Activated effector memory CD4-positive, alpha-beta T cell treated with anti-CD3 and anti-CD28 coated beads, Interleukin-2, amount 50 U/mL, for 16 hours (primary cell): ENCODE measurements around the gene ARSG.

Experiments
- DNase-seq: peaks from one replicate; pipeline ENCODE4 v3.0.0-alpha.2; 2020

ARSG gene

GRCh38 chr17:68379692-68380677, 88.7 kb downstream of the ARSG start:
- no peak for DNase-seq

GRCh38 chr17:68381076-68381900, 90.0 kb downstream of the ARSG start:
- DNase-seq = no peak

- no peak for DNase-seq
These were observed 91.3 kb downstream of the ARSG start for GRCh38 chr17:68382582-68383085.

GRCh38 chr17:68383120-68383442, 91.8 kb downstream of the ARSG start:
- no peak for DNase-seq

- DNase-seq = no peak
These were observed 92.4 kb downstream of the ARSG start for GRCh38 chr17:68383443-68384321.

GRCh38 chr17:68384471-68384870, 93.2 kb downstream of the ARSG start:
- DNase-seq = no peak

GRCh38 chr17:68384941-68385340, 93.6 kb downstream of the ARSG start:
- DNase-seq = no peak

- no peak for DNase-seq
These were observed 94.4 kb downstream of the ARSG start for GRCh38 chr17:68385490-68386215.

GRCh38 chr17:68387435-68388218, 96.3 kb downstream of the ARSG start:
- no peak for DNase-seq

GRCh38 chr17:68389041-68389440, 97.7 kb downstream of the ARSG start:
- no peak for DNase-seq

GRCh38 chr17:68390888-68391545, 99.7 kb downstream of the ARSG start:
- no peak for DNase-seq

- DNase-seq = no peak
These were observed 100.4 kb downstream of the ARSG start for GRCh38 chr17:68391561-68392268.

- no peak for DNase-seq
These were observed 103.5 kb downstream of the ARSG start for GRCh38 chr17:68394608-68395331.

- DNase-seq = no peak
These were observed 105.2 kb downstream of the ARSG start for GRCh38 chr17:68396226-68397107.

GRCh38 chr17:68397108-68397536, 105.8 kb downstream of the ARSG start:
- DNase-seq = no peak

GRCh38 chr17:68398691-68399637, 107.7 kb downstream of the ARSG start:
- DNase-seq = peak; percentile 63
